HG03095 (cell line): ENCODE measurements around the gene LINGO3.

Source experiments
- ATAC-seq: cut with Tn5 transposase; IDR thresholded peaks from one replicate; pipeline ENCODE4 v1.9.1; 2021; ENCODE audit warnings: moderate library complexity; ENCODE audit not compliant: unreplicated experiment

Gene LINGO3

DNA sequence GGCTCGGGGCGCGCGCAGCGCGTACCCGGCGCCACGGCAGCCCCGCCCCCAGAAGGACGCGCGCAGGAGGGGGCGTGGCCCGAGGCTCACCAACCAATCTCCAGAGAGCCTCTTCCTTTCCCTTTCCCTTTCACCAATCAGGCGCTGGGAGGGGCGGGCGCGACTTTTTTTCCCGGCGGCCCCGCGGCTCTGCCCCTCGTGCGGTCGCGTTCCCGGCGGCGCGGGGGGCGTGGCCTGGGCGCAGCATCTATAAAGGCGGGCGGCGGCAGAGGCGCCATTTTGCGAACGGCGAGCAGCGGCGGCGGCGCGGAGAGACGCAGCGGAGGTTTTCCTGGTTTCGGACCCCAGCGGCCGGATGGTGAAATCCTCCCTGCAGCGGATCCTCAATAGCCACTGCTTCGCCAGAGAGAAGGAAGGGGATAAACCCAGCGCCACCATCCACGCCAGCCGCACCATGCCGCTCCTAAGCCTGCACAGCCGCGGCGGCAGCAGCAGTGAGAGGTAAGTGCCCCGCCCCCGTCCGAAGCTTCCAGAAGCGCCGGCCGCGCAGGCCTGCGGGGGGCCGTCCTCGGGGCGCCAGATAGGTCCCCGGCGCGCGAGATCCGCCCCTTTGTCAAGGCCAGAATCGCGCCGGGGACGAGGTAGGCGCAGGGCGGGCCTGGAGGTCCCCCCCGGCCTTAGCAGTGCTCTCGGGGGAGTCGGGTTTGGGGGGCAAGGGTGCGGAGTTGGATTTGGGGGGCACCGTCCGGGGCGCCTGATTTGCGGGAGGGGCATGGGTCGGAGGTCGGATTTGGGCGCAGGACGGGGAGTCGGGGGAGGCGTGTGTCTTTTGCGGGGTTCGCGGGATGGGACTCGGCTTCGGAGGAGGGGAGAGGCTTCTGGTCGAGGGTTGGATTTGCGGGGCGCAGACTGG, 38.5 kb downstream of the LINGO3 start:
- peak; percentile 34 for ATAC-seq

DNA sequence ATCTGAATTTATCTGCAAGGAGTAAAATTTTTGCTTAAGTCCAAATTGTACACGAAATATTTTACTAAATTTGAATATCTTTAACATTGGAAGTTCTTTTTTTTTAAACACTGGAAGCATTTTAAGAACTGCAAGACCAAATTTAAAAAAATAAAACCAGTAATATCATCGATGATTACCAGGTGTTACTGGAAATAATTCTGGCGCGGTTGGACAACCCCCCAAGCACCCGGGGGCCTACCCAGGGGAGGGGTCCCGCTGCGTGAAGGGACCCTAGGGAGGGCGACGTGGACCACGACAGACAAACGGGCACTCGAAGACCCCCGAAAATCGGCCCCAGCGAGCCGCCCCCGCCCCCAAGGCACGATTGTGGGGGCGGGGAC, 39.1 kb downstream of the LINGO3 start:
- ATAC-seq = no peak

DNA sequence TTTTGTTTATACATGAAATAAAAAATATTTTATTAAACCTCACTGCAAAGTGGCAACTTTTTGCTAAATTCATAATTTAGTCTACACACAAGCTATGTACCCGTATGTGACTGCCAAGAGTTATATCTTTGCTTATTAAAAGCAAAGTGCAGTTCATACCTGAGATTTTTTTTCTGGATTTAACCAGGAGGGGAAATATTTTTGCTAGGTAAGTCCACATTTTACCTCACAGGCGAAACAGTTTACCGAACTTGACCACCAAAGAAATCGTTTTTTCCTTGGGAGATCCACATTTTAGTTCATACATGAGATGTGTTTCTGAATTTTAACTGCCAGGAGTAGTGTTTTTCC, 39.5 kb downstream of the LINGO3 start:
- no peak for ATAC-seq

DNA sequence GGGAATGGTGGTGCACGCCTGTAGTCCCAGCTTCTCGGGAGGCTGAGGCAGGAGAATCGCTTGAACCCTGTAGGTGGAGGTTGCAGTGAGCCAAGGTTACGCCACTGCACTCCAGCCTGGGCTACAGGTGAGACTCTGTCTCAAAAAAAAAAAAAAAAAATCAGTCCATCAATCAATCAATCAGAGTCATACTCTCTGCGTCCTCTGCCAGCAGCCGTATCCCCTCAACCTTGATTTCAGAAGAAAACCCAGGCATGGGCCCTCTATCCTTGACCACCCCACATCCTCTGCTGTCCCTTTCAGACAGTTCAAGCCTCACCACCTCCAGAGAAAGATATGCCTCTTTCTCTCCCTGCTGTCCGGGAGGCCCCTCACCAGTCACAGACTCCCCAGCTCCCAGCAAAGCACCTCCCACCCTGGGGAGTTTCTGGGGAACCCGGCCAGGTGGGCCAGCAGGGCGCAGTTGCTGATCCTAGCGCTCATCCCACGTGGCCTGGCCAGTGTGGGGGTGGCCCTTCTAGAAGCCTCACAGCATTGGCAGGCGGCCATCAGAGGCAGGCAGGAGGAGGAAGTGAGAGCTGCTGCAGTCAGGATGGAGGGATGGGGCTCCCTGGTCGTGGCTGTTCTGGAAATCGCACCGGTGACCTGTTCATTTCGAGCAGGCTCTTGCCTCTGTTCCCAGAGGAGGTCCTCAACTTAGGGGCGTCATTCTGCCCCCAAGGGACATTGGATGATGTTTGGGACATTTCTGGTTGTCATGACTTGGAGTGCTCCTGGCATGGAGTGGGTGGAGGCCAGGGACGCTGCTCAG, 41.6 kb downstream of the LINGO3 start:
- ATAC-seq = no peak

- ATAC-seq = no peak
Observed at GRCh38 chr19:2261438-2262172, 46.3 kb downstream of the LINGO3 start.

- no peak for ATAC-seq
Observed at GRCh38 chr19:2260341-2260805, 47.6 kb downstream of the LINGO3 start.

GRCh38 chr19:2259336-2259735, 48.6 kb downstream of the LINGO3 start:
- no peak for ATAC-seq
